ENCODE measurements around the gene CENPP.

CENPP gene

GRCh38 chr9:92294297-92294676, 31.5 kb upstream of the CENPP start:
- DNase-seq (ENCODE audit: low read depth): peak; percentile 55
- peak overlapping the region; percentile 98 for H3K4me3 ChIP-seq (ENCODE audit: low read depth, low read length)
- no peak for TF ChIP-seq MAX (IDR thresholded peaks at IDR 0.05; ENCODE audit: low read depth, low read length)

- peak overlapping the region; percentile 98 for H3K4me3 ChIP-seq (ENCODE audit: low read depth, low read length)
- TF ChIP-seq MYC (IDR thresholded peaks at IDR 0.05; ENCODE audit: low read depth, low read length) (no peak), POLR2A (IDR thresholded peaks at IDR 0.05; ENCODE audit: extremely low read depth, insufficient read length) (no peak), CTCF (IDR thresholded peaks at IDR 0.05; ENCODE audit: low read depth, low read length) (no peak), MAX (IDR thresholded peaks at IDR 0.05; ENCODE audit: low read depth, low read length) (no peak)
- no peak for DNase-seq (ENCODE audit: low read depth)
Observed at GRCh38 chr9:92295240-92295790, 30.4 kb upstream of the CENPP start.

GRCh38 chr9:92295827-92296258, 29.9 kb upstream of the CENPP start:
- TF ChIP-seq MYC (IDR thresholded peaks at IDR 0.05; ENCODE audit: low read depth, low read length): peak; percentile 19; the same call in 1 of the 2 replicates
- 0 out of 2 replicates have a peak, but pooled peaks have one; percentile 29 for TF ChIP-seq MAX (IDR thresholded peaks at IDR 0.05; ENCODE audit: low read depth, low read length)
- TF ChIP-seq CTCF (IDR thresholded peaks at IDR 0.05; ENCODE audit: low read depth, low read length): no peak
- no peak overlapping the region for H3K4me3 ChIP-seq (ENCODE audit: low read depth, low read length)
- DNase-seq (ENCODE audit: low read depth): peak; percentile 55

- H3K4me3 ChIP-seq (ENCODE audit: low read depth, low read length): no peak overlapping the region
- TF ChIP-seq CTCF (IDR thresholded peaks at IDR 0.05; ENCODE audit: low read depth, low read length) (no peak), MYC (IDR thresholded peaks at IDR 0.05; ENCODE audit: low read depth, low read length) (no peak)
- no peak for DNase-seq (ENCODE audit: low read depth)
Observed at GRCh38 chr9:92297611-92298010, 28.1 kb upstream of the CENPP start.

- H3K4me3 ChIP-seq (ENCODE audit: low read depth, low read length): no peak overlapping the region
- TF ChIP-seq CTCF (IDR thresholded peaks at IDR 0.05; ENCODE audit: low read depth, low read length) (no peak), MYC (IDR thresholded peaks at IDR 0.05; ENCODE audit: low read depth, low read length) (no peak), POLR2A (IDR thresholded peaks at IDR 0.05; ENCODE audit: extremely low read depth, insufficient read length) (no peak), MAX (IDR thresholded peaks at IDR 0.05; ENCODE audit: low read depth, low read length) (no peak)
- no peak for DNase-seq (ENCODE audit: low read depth)
Observed at GRCh38 chr9:92298036-92298435, 27.7 kb upstream of the CENPP start.

GRCh38 chr9:92299116-92299515, 26.6 kb upstream of the CENPP start:
- TF ChIP-seq CTCF (IDR thresholded peaks at IDR 0.05; ENCODE audit: low read depth, low read length) (no peak), POLR2A (IDR thresholded peaks at IDR 0.05; ENCODE audit: extremely low read depth, insufficient read length) (no peak), MAX (IDR thresholded peaks at IDR 0.05; ENCODE audit: low read depth, low read length) (no peak), MYC (IDR thresholded peaks at IDR 0.05; ENCODE audit: low read depth, low read length) (no peak)
- peak; percentile 16 for DNase-seq (ENCODE audit: low read depth)

More at GRCh38 chr9:92299116-92299515, 26.6 kb upstream of the CENPP start:
- H3K4me3 ChIP-seq (ENCODE audit: low read depth, low read length): no peak overlapping the region

Measured in NB4 (cell line).